NCI-H345 (cell line): Measurements from ENCODE around the gene BRF1.
"Not testable (repeated sequence)": the region's sequence is repeated elsewhere in the genome, so short reads cannot be mapped to it uniquely, and the experiment has no call there.

ENCODE experiments used
- DNase-seq: peaks from one replicate; lab custom pipeline; 2025; lab: John Stamatoyannopoulos, UW

BRF1 gene

GRCh38 chr14:105300542-105301102 lies at the start of gene BRF1:
Gene BRF1, minus strand, starts transcription at chr14:105301001. Its CDS starts 372 bp downstream, at chr14:105300629.
- DNase-seq: peak; percentile 97

GRCh38 chr14:105349992-105350391 lies 49.2 kb upstream of the BRF1 start:
- no peak for DNase-seq

GRCh38 chr14:105348945-105349699 lies 48.3 kb upstream of the BRF1 start:
- DNase-seq: no peak

GRCh38 chr14:105348169-105348944 lies 47.6 kb upstream of the BRF1 start:
- DNase-seq: no peak

GRCh38 chr14:105347587-105347968 lies 46.8 kb upstream of the BRF1 start:
- DNase-seq: no peak

GRCh38 chr14:105346876-105347586 lies 46.2 kb upstream of the BRF1 start:
- no peak for DNase-seq

- no peak for DNase-seq
These were observed 45.4 kb upstream of the BRF1 start for GRCh38 chr14:105346200-105346533.

GRCh38 chr14:105343194-105343593 lies 42.4 kb upstream of the BRF1 start:
- peak; percentile 91 for DNase-seq

GRCh38 chr14:105340821-105341733 lies 40.3 kb upstream of the BRF1 start:
- DNase-seq: peak; percentile 51

- no peak for DNase-seq
These were observed 37.4 kb upstream of the BRF1 start for GRCh38 chr14:105337966-105338741.

GRCh38 chr14:105337433-105337832 lies 36.6 kb upstream of the BRF1 start:
- DNase-seq: no peak

- no peak for DNase-seq
These were observed 35.9 kb upstream of the BRF1 start for GRCh38 chr14:105336477-105337287.

- DNase-seq: no peak
These were observed 35.1 kb upstream of the BRF1 start for GRCh38 chr14:105335735-105336476.

GRCh38 chr14:105335231-105335542 lies 34.4 kb upstream of the BRF1 start:
- not testable (repeated sequence) for DNase-seq

- DNase-seq: no peak
These were observed 33.8 kb upstream of the BRF1 start for GRCh38 chr14:105334383-105335230.

- DNase-seq: peak; percentile 10
These were observed 33.0 kb upstream of the BRF1 start for GRCh38 chr14:105333613-105334364.

- DNase-seq: no peak
These were observed 32.3 kb upstream of the BRF1 start for GRCh38 chr14:105333020-105333490.
